GM10248 (cell line): ENCODE data around the gene PHF3.

Experiments
- CTCF ChIA-PET: fragments of 300-600 bp; sonication (Branson Sonifier 250); formaldehyde crosslinking; extraction: SDS; loops from one replicate; lab custom pipeline; 2021; ENCODE audit warnings: antibody characterized with exemption; lab: Yijun Ruan, JAX
- POLR2A ChIA-PET: fragments of 350-650 bp; sonication (Branson Sonifier 250); formaldehyde crosslinking; extraction: SDS; loops from one replicate; lab custom pipeline; 2020; ENCODE audit warnings: antibody characterized with exemption; lab: Yijun Ruan, JAX
- DNase-seq: peaks from one replicate; pipeline ENCODE4 v3.0.0; 2012; ENCODE audit errors: extremely low spot score
- TF ChIP-seq, protein P1 (sequence below): IDR thresholded peaks from 2 replicates; pipeline ENCODE4 v1.5.1; 2012; ENCODE audit warnings: mild to moderate bottlenecking, low read depth; ENCODE audit errors: extremely low read depth, missing control alignments, control extremely low read depth

Gene PHF3

DNA sequence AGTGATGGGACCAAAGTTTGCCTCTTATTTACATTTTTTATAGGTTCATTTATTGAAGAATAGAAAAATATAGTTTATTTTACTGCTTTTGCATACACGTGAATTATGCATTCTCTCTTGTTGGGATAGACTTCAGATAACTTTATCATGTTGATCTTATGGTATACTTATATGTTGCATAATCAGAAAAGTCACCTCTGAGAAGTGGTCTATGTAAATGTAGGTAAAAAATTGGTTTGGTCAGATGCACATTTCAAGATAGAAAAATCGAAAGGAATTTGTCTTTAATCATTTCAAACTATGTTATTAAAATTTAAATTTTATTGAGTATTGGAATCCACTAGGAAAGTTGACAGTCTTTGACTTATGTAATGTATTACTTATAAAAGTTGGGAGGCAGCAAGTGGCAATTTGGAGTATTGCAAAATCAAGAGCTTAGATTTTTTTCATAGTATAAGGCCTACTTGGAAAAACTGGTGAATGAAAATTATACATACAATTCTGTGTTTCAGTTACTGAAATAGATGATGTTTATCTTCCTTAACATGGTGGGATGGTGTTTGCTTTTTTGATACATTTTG, 2.4 kb downstream of the PHF3 start:
- ChIA-PET CTCF (interaction anchor here (0.9 to 1.3 kb wide), 3 partner anchors 13 to 40 kb away, joined by 3 to 4 read pairs (median 4); no protein-coding TSS in a partner anchor), POLR2A (no interaction called here)
- TF ChIP-seq, protein P1, sequence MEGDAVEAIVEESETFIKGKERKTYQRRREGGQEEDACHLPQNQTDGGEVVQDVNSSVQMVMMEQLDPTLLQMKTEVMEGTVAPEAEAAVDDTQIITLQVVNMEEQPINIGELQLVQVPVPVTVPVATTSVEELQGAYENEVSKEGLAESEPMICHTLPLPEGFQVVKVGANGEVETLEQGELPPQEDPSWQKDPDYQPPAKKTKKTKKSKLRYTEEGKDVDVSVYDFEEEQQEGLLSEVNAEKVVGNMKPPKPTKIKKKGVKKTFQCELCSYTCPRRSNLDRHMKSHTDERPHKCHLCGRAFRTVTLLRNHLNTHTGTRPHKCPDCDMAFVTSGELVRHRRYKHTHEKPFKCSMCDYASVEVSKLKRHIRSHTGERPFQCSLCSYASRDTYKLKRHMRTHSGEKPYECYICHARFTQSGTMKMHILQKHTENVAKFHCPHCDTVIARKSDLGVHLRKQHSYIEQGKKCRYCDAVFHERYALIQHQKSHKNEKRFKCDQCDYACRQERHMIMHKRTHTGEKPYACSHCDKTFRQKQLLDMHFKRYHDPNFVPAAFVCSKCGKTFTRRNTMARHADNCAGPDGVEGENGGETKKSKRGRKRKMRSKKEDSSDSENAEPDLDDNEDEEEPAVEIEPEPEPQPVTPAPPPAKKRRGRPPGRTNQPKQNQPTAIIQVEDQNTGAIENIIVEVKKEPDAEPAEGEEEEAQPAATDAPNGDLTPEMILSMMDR: no peak
- no peak for DNase-seq

DNA sequence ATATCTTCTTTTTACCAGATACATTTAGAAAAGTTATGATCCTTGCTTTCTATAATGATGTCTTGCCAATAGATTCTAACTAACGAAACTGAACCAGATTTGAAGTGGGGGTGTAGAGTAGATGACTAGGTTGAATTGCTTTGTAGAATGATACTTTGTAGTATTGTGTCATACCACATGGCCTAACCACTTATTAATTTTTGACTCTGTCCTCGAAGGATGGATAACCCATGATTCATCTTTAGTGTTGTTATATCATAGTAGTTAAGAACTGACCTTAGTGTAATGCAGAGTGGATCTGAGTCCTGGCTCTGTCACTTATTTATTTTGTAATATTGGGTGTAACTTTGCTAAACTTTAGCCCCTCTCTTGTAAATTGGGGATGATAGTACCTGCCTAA, 4.5 kb downstream of the PHF3 start:
- ChIA-PET POLR2A (no interaction called here), CTCF (no interaction called here)
- no peak for DNase-seq
- TF ChIP-seq, protein P1: no peak

DNA sequence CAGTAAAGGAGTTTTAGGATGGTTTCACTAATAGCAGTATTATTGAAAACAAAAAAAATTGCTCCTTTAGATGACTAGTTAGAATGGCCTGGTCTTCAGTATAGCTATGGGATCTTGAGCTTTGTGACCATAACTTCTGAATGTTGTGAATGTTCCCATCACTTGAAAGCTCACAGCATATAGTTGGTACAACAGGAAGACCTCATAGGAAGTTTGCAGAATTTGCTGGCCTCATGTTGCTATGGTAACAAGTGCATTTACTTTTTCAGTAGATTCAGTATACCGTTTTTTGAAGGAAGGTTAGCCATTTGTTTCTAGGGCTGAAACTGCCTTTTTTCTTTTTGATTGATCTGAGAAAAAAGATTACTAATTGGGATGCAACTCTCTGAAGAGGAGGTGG, 8.3 kb downstream of the PHF3 start:
- peak; percentile 15 for DNase-seq
- TF ChIP-seq, protein P1: no peak
- POLR2A ChIA-PET: no interaction called here
- CTCF ChIA-PET: interaction anchor here (2.4 to 2.8 kb wide), 2 partner anchors 9 to 37 kb away, joined by 5 to 14 read pairs; partner anchors contain the start of gene PHF3

DNA sequence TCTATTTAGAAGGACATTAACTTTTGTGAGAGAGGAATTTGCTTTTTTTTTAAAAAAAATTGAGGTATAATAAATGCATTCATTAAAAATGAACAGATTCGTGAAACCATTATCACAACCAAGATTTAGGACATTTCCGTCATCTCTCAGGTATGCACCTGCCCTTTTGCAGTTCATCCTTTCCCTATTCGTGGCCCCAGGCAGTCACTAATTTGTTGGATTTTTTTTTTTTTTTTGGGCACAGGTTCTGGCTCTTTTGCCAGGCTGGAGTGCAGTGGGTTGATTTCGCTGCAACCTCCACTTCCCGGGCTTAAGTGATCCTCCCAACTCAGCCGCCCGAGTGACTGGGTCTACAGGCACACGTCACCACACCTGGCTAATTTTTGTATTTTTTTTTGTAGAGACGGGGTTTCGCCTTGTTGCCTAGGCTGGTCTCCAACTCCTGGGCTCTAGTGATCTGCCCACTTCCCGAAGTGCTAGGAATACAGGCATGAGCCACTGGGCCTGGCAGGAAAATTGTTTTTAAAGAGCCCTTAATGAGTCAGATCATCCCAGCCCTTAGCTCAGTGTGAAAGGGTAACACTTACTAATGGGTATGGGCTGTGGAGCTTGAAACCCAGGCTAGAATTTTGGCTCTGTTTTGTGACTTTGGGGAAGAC, 9.2 kb downstream of the PHF3 start:
- DNase-seq: no peak
- TF ChIP-seq, protein P1: no peak
- CTCF ChIA-PET: interaction anchor here (0.8 to 2.8 kb wide), 6 partner anchors 10 to 292 kb away, joined by 3 to 14 read pairs (median 4); partner anchors contain the start of gene PHF3
- POLR2A ChIA-PET: no interaction called here

DNA sequence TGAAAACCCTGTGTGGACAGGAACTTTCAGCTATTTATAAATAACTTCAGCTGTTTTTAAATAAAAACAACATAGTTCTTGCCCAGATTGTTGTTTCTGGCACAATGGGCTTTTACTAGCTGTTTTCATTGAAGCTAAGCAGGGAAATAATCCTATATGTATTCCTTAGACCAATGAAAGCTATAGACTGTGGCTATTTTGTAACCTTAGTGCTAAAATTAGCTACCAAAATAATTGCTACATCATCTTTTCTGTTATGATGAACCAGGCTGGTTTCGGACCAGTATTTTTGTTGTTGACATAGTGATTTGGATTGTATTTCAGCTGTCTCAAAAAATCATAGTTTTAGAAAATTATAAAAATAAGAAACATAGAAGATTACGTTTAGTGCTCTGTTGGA, 13.7 kb downstream of the PHF3 start:
- POLR2A ChIA-PET: no interaction called here
- CTCF ChIA-PET: interaction anchor here (0.7 to 2.5 kb wide), 4 partner anchors 14 to 51 kb away, joined by 3 to 12 read pairs (median 5); no protein-coding TSS in a partner anchor
- TF ChIP-seq, protein P1: no peak

DNA sequence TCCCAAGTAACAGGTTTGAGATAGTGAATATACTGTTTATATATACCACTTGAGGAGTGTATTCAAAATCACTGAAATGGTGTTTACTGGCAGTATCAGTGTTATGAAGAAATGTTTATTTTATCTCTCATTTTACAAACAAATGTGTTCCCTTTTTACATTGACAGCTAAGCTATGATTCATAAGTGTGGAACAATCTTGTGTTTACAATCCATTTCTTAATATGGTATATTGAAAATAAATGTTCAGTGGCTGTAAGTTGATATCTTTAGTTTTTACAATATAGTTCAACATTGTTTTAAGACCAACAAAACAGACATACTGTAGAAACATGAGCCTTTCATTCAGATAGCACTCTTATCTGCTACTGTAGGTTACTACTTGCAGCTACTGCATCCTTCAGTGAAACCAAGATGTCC, 14.3 kb downstream of the PHF3 start:
- CTCF ChIA-PET: interaction anchor here (0.7 to 2.5 kb wide), 3 partner anchors 14 to 52 kb away, joined by 3 to 12 read pairs (median 7); no protein-coding TSS in a partner anchor
- TF ChIP-seq, protein P1: no peak
- DNase-seq: no peak
- POLR2A ChIA-PET: no interaction called here

More for the DNA sequence above, 13.7 kb downstream of the PHF3 start:
- no peak for DNase-seq
